SK-N-SH treated with all-trans-retinoic acid at 6 μM for 48 hours (cell line): Measurements from ENCODE around the gene IGLL1.

Source experiments
- ATAC-seq: fragments of 200-7000 bp; cut with Tn5 transposase; 3 replicates; pipeline ENCODE4 v1.9.1; 2020; ENCODE audit warnings: mild to moderate bottlenecking, moderate library complexity
- ARNTL ChIP-seq: fragments of 450-650 bp; formaldehyde crosslinking; IDR thresholded peaks from 2 replicates; pipeline ENCODE4 v1.5.0; 2020; ENCODE audit warnings: low read depth, mild to moderate bottlenecking, moderate library complexity, borderline replicate concordance
- BACH2 ChIP-seq: fragments of 250-450 bp; sonication (Bioruptor Pico); IDR thresholded peaks from 2 replicates; pipeline ENCODE4 v1.9.0; 2021; ENCODE audit warnings: mild to moderate bottlenecking, borderline replicate concordance
- CSDC2 ChIP-seq: fragments of 250-450 bp; sonication (Bioruptor Pico); IDR thresholded peaks from 2 replicates; pipeline ENCODE4 v1.5.0; 2020; ENCODE audit warnings: mild to moderate bottlenecking, moderate library complexity
- ESRRG ChIP-seq: fragments of 250-450 bp; sonication (Bioruptor Pico); IDR thresholded peaks from 2 replicates; pipeline ENCODE4 v1.6.1; 2021; ENCODE audit warnings: mild to moderate bottlenecking
- GLIS3 ChIP-seq: fragments of 250-450 bp; sonication (Bioruptor Pico); IDR thresholded peaks from 2 replicates; pipeline ENCODE4 v1.5.0; 2020; ENCODE audit warnings: mild to moderate bottlenecking, moderate library complexity
- ISL1 ChIP-seq: fragments of 250-450 bp; sonication (Bioruptor Pico); IDR thresholded peaks from 2 replicates; pipeline ENCODE4 v2.1.2; 2022; ENCODE audit warnings: mild to moderate bottlenecking, moderate library complexity
- OSR1 ChIP-seq: fragments of 250-450 bp; sonication (Bioruptor Pico); IDR thresholded peaks from 2 replicates; pipeline ENCODE4 v1.8.0; 2022; ENCODE audit warnings: moderate library complexity, mild to moderate bottlenecking, inconsistent platforms
- RARB ChIP-seq: fragments of 250-450 bp; sonication (Bioruptor Pico); IDR thresholded peaks from 2 replicates; pipeline ENCODE4 v1.8.0; 2021; ENCODE audit warnings: mild to moderate bottlenecking, moderate library complexity
- SNAI2 ChIP-seq: fragments of 250-450 bp; sonication (Bioruptor Pico); IDR thresholded peaks from 2 replicates; pipeline ENCODE4 v1.5.0; 2020; ENCODE audit warnings: mild to moderate bottlenecking, moderate library complexity
- TCF4 ChIP-seq: fragments of 250-450 bp; sonication (Bioruptor Pico); IDR thresholded peaks from 2 replicates; pipeline ENCODE4 v1.8.0; 2021; ENCODE audit warnings: mild to moderate bottlenecking, moderate library complexity, borderline replicate concordance
- TOX ChIP-seq: fragments of 250-450 bp; sonication (Bioruptor Pico); IDR thresholded peaks from 2 replicates; pipeline ENCODE4 v1.8.0; 2021; ENCODE audit warnings: mild to moderate bottlenecking, moderate library complexity, borderline replicate concordance
- ZC3H10 ChIP-seq: fragments of 250-450 bp; sonication (Bioruptor Pico); IDR thresholded peaks from 2 replicates; pipeline ENCODE4 v1.5.1; 2021; ENCODE audit warnings: mild to moderate bottlenecking, moderate library complexity
- ZFP3 ChIP-seq: fragments of 250-450 bp; sonication (Bioruptor Pico); IDR thresholded peaks from 2 replicates; pipeline ENCODE4 v1.5.0; 2020; ENCODE audit warnings: mild to moderate bottlenecking, moderate library complexity
- ZFP30 ChIP-seq: fragments of 450-650 bp; formaldehyde crosslinking; IDR thresholded peaks from 2 replicates; pipeline ENCODE4 v1.5.0; 2022; ENCODE audit warnings: mild to moderate bottlenecking, moderate library complexity
- ZNF565 ChIP-seq: fragments of 450-650 bp; formaldehyde crosslinking; conservative IDR thresholded peaks from 2 replicates; pipeline ENCODE4 v1.5.0; 2020; ENCODE audit warnings: low read depth, mild to moderate bottlenecking, moderate library complexity
- ZNF70 ChIP-seq: fragments of 450-650 bp; formaldehyde crosslinking; IDR thresholded peaks from 2 replicates; pipeline ENCODE4 v1.5.0; 2020; ENCODE audit warnings: mild to moderate bottlenecking, moderate library complexity
- ZNF8 ChIP-seq: fragments of 450-650 bp; formaldehyde crosslinking; IDR thresholded peaks from 2 replicates; pipeline ENCODE4 v1.5.0; 2020; ENCODE audit warnings: mild to moderate bottlenecking, moderate library complexity
- TF ChIP-seq, protein P1 (sequence below): fragments of 250-450 bp; sonication (Bioruptor Pico); IDR thresholded peaks from 2 replicates; pipeline ENCODE4 v1.5.0; 2020; ENCODE audit warnings: mild to moderate bottlenecking, moderate library complexity
- TF ChIP-seq, protein P2 (sequence below): fragments of 250-450 bp; sonication (Bioruptor Pico); IDR thresholded peaks from 2 replicates; pipeline ENCODE4 v1.8.0; 2021; ENCODE audit warnings: low read depth, mild to moderate bottlenecking, moderate library complexity, borderline replicate concordance
- TF ChIP-seq, protein P3 (sequence below): fragments of 250-450 bp; sonication (Bioruptor Pico); IDR thresholded peaks from 2 replicates; pipeline ENCODE4 v1.8.0; 2020; ENCODE audit warnings: mild to moderate bottlenecking, moderate library complexity, borderline replicate concordance
- TF ChIP-seq, protein P4 (sequence below): fragments of 250-450 bp; sonication (Bioruptor Pico); IDR thresholded peaks from 2 replicates; pipeline ENCODE4 v1.5.1; 2020; ENCODE audit warnings: low read depth, mild to moderate bottlenecking, moderate library complexity
- TF ChIP-seq, protein P5 (sequence below): fragments of 250-450 bp; sonication (Bioruptor Pico); IDR thresholded peaks from 2 replicates; pipeline ENCODE4 v1.5.1; 2021; ENCODE audit warnings: mild to moderate bottlenecking, moderate library complexity

IGLL1 gene

DNA sequence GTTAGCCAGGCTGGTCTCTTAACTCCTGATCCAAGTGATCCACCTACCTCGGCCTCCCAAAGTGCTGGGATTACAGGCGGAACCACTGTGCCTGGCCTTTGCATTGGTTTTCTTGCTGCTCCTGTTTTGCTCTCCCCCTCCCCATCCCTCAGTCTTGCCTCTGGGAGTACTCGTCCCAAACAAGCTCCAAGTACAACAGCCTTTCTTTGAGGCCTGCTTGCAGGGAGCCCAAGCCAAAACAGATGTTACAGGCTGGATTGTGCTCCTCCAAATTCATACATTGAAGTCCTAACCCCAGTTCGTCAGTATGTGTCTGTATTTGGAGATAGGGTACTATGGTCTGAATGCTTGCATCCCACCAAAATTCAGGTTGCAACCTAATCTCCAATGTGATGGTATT, 8.6 kb downstream of the IGLL1 start:
- TF ChIP-seq TCF4 (CRISPR knock-in tag), result no peak
- TF ChIP-seq ZFP30 (CRISPR knock-in tag), result no peak
- no peak for TF ChIP-seq BACH2 (CRISPR knock-in tag)
- TF ChIP-seq ZNF70, result no peak
- no peak for TF ChIP-seq ISL1
- no peak for ATAC-seq

DNA sequence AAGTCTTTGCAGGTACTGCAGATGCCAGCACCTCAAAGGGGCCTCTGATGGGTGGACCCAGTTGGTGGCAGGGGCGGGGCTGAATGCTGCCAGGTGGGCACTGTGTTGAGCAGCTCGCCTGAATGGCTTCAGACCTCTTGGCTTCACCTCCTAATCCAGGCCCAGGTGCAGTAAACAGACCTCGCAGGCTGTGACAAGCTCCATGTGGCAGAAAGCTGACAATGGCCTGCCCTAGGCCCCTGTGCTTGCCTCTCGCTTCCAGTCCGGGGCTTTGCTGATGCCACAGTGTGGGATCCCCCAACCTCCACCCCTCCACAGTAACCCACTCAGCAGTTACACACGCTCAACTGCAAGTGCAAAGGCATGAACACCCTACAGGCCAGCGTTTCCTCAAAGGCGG, 9.4 kb downstream of the IGLL1 start:
- TF ChIP-seq, protein P1, sequence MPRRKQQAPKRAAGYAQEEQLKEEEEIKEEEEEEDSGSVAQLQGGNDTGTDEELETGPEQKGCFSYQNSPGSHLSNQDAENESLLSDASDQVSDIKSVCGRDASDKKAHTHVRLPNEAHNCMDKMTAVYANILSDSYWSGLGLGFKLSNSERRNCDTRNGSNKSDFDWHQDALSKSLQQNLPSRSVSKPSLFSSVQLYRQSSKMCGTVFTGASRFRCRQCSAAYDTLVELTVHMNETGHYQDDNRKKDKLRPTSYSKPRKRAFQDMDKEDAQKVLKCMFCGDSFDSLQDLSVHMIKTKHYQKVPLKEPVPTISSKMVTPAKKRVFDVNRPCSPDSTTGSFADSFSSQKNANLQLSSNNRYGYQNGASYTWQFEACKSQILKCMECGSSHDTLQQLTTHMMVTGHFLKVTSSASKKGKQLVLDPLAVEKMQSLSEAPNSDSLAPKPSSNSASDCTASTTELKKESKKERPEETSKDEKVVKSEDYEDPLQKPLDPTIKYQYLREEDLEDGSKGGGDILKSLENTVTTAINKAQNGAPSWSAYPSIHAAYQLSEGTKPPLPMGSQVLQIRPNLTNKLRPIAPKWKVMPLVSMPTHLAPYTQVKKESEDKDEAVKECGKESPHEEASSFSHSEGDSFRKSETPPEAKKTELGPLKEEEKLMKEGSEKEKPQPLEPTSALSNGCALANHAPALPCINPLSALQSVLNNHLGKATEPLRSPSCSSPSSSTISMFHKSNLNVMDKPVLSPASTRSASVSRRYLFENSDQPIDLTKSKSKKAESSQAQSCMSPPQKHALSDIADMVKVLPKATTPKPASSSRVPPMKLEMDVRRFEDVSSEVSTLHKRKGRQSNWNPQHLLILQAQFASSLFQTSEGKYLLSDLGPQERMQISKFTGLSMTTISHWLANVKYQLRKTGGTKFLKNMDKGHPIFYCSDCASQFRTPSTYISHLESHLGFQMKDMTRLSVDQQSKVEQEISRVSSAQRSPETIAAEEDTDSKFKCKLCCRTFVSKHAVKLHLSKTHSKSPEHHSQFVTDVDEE (CRISPR knock-in tag), result no peak
- no peak for TF ChIP-seq ZFP3
- TF ChIP-seq ZFP30 (CRISPR knock-in tag), result no peak
- no peak for TF ChIP-seq RARB (CRISPR knock-in tag)
- no peak for TF ChIP-seq SNAI2 (CRISPR knock-in tag)
- no peak for TF ChIP-seq CSDC2 (CRISPR knock-in tag)
- TF ChIP-seq, protein P2, sequence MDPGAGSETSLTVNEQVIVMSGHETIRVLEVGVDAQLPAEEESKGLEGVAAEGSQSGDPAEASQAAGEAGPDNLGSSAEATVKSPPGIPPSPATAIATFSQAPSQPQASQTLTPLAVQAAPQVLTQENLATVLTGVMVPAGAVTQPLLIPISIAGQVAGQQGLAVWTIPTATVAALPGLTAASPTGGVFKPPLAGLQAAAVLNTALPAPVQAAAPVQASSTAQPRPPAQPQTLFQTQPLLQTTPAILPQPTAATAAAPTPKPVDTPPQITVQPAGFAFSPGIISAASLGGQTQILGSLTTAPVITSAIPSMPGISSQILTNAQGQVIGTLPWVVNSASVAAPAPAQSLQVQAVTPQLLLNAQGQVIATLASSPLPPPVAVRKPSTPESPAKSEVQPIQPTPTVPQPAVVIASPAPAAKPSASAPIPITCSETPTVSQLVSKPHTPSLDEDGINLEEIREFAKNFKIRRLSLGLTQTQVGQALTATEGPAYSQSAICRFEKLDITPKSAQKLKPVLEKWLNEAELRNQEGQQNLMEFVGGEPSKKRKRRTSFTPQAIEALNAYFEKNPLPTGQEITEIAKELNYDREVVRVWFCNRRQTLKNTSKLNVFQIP (CRISPR knock-in tag), result no peak
- no peak for TF ChIP-seq ARNTL (CRISPR knock-in tag)
- no peak for TF ChIP-seq TOX
- TF ChIP-seq BACH2 (CRISPR knock-in tag), result no peak
- no peak for ATAC-seq

DNA sequence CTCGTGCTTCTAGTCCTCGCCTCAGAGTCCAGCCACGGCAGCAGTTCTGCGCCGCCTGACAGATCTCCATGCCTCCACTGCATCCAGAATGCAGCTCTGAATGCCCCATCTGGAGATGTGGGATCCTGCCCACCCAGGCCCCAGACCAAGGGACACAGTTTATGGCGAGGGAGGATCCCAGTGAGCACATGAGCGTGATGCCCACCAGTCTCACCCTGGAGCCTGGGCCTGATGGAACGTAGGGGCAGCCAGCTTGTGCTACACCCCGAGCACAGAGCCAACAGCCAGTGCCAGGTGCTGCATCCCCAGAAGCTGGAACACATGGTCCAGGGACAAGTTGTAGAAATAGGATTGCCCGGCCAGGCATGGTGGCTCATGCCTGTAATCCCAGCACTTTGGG, 10.4 kb downstream of the IGLL1 start:
- TF ChIP-seq TCF4 (CRISPR knock-in tag), result no peak
- no peak for TF ChIP-seq ZC3H10 (CRISPR knock-in tag)
- TF ChIP-seq GLIS3 (CRISPR knock-in tag), result no peak
- TF ChIP-seq, protein P3, sequence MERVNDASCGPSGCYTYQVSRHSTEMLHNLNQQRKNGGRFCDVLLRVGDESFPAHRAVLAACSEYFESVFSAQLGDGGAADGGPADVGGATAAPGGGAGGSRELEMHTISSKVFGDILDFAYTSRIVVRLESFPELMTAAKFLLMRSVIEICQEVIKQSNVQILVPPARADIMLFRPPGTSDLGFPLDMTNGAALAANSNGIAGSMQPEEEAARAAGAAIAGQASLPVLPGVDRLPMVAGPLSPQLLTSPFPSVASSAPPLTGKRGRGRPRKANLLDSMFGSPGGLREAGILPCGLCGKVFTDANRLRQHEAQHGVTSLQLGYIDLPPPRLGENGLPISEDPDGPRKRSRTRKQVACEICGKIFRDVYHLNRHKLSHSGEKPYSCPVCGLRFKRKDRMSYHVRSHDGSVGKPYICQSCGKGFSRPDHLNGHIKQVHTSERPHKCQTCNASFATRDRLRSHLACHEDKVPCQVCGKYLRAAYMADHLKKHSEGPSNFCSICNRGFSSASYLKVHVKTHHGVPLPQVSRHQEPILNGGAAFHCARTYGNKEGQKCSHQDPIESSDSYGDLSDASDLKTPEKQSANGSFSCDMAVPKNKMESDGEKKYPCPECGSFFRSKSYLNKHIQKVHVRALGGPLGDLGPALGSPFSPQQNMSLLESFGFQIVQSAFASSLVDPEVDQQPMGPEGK (CRISPR knock-in tag), result no peak
- no peak for TF ChIP-seq OSR1 (CRISPR knock-in tag)
- TF ChIP-seq ZFP3, result no peak
- no peak for TF ChIP-seq ZNF565 (CRISPR knock-in tag)
- no peak for TF ChIP-seq ESRRG (CRISPR knock-in tag)
- TF ChIP-seq, protein P4, sequence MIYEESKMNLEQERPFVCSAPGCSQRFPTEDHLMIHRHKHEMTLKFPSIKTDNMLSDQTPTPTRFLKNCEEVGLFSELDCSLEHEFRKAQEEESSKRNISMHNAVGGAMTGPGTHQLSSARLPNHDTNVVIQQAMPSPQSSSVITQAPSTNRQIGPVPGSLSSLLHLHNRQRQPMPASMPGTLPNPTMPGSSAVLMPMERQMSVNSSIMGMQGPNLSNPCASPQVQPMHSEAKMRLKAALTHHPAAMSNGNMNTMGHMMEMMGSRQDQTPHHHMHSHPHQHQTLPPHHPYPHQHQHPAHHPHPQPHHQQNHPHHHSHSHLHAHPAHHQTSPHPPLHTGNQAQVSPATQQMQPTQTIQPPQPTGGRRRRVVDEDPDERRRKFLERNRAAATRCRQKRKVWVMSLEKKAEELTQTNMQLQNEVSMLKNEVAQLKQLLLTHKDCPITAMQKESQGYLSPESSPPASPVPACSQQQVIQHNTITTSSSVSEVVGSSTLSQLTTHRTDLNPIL (CRISPR knock-in tag), result no peak
- TF ChIP-seq ZNF8 (CRISPR knock-in tag), result no peak
- no peak for ATAC-seq

DNA sequence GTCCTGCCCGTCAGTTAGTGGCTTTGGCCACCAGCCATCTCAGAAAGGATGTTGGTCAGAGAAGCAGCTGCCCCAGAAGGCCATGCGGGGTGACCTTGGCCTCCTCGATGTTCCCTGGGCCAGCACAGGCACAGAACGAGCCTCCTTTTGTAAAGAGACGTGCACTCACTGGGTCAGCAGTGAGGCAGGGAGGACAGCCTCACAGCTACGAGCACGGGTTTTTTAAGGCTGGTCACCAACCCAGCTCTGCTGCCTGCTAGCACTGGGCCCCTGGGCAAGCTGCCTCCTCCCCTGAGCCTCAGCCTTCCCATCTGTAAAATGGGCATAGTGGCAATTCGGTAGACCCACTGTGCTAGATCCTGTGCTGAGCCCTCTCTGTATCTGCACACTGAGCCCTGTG, 10.8 kb downstream of the IGLL1 start:
- ATAC-seq, result no peak
- TF ChIP-seq SNAI2 (CRISPR knock-in tag), result no peak
- TF ChIP-seq ARNTL (CRISPR knock-in tag), result no peak
- no peak for TF ChIP-seq ZC3H10 (CRISPR knock-in tag)
- TF ChIP-seq, protein P5, sequence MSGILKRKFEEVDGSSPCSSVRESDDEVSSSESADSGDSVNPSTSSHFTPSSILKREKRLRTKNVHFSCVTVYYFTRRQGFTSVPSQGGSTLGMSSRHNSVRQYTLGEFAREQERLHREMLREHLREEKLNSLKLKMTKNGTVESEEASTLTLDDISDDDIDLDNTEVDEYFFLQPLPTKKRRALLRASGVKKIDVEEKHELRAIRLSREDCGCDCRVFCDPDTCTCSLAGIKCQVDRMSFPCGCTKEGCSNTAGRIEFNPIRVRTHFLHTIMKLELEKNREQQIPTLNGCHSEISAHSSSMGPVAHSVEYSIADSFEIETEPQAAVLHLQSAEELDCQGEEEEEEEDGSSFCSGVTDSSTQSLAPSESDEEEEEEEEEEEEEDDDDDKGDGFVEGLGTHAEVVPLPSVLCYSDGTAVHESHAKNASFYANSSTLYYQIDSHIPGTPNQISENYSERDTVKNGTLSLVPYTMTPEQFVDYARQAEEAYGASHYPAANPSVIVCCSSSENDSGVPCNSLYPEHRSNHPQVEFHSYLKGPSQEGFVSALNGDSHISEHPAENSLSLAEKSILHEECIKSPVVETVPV (CRISPR knock-in tag), result no peak
- TF ChIP-seq ZFP30 (CRISPR knock-in tag), result no peak
- TF ChIP-seq ISL1, result no peak
- TF ChIP-seq, protein P1 (CRISPR knock-in tag), result no peak
